Measurements from ENCODE around the gene ITGB3.
A peak's percentile ranks its signal among the peaks of the same experiment; 100 is the strongest.

The ITGB3 gene

GRCh38 chr17:47276444-47276843, 22.8 kb downstream of the ITGB3 start:
- no peak for DNase-seq (ENCODE audit: low spot score)

GRCh38 chr17:47276868-47277267, 23.2 kb downstream of the ITGB3 start:
- DNase-seq (ENCODE audit: low spot score), result peak; percentile 70

GRCh38 chr17:47277921-47278320, 24.3 kb downstream of the ITGB3 start:
- DNase-seq (ENCODE audit: low spot score), result no peak

- DNase-seq (ENCODE audit: low spot score), result no peak
Observed at GRCh38 chr17:47278561-47278960, 24.9 kb downstream of the ITGB3 start.

GRCh38 chr17:47279062-47279801, 25.6 kb downstream of the ITGB3 start:
- peak; percentile 80 for DNase-seq (ENCODE audit: low spot score)

GRCh38 chr17:47280072-47280811, 26.6 kb downstream of the ITGB3 start:
- no peak for DNase-seq (ENCODE audit: low spot score)

GRCh38 chr17:47281216-47281615, 27.6 kb downstream of the ITGB3 start:
- no peak for DNase-seq (ENCODE audit: low spot score)

- DNase-seq (ENCODE audit: low spot score), result no peak
Observed at GRCh38 chr17:47285003-47285402, 31.4 kb downstream of the ITGB3 start.

GRCh38 chr17:47286198-47286914, 32.7 kb downstream of the ITGB3 start:
- DNase-seq (ENCODE audit: low spot score), result no peak

- no peak for DNase-seq (ENCODE audit: low spot score)
Observed at GRCh38 chr17:47287068-47287467, 33.4 kb downstream of the ITGB3 start.

- DNase-seq (ENCODE audit: low spot score), result no peak
Observed at GRCh38 chr17:47287639-47288038, 34.0 kb downstream of the ITGB3 start.

- no peak for DNase-seq (ENCODE audit: low spot score)
Observed at GRCh38 chr17:47288531-47289116, 35.0 kb downstream of the ITGB3 start.

GRCh38 chr17:47289302-47289701, 35.7 kb downstream of the ITGB3 start:
- DNase-seq (ENCODE audit: low spot score), result no peak

- no peak for DNase-seq (ENCODE audit: low spot score)
Observed at GRCh38 chr17:47290870-47291241, 37.2 kb downstream of the ITGB3 start.

- DNase-seq (ENCODE audit: low spot score), result no peak
Observed at GRCh38 chr17:47291242-47291873, 37.7 kb downstream of the ITGB3 start.

GRCh38 chr17:47292206-47292605, 38.6 kb downstream of the ITGB3 start:
- DNase-seq (ENCODE audit: low spot score), result no peak

- no peak for DNase-seq (ENCODE audit: low spot score)
Observed at GRCh38 chr17:47295037-47295873, 41.6 kb downstream of the ITGB3 start.

GRCh38 chr17:47295874-47296255, 42.2 kb downstream of the ITGB3 start:
- DNase-seq (ENCODE audit: low spot score), result no peak

GRCh38 chr17:47297661-47298400, 44.2 kb downstream of the ITGB3 start:
- DNase-seq (ENCODE audit: low spot score), result no peak

GRCh38 chr17:47298712-47299111, 45.1 kb downstream of the ITGB3 start:
- DNase-seq (ENCODE audit: low spot score), result no peak
